Heart left ventricle (tissue), 16 donors: ENCODE data around the gene PWP1. TPM values are rescaled to one million over a fixed set of nuclear protein-coding genes. Genes with fewer than 3 reads are reported as not detected.

Source experiments
- ATAC-seq, 4 donors: fragments of 200-7000 bp; cut with Tn5 transposase; one replicate each; pipeline ENCODE4 v1.9.1; 2020 to 2022; ENCODE audit warnings: moderate library complexity in 4 of 4, mild to moderate bottlenecking in 3 of 4, moderate number of reproducible peaks in 1 of 4
- DNase-seq, 5 donors: peaks; one replicate each; pipeline ENCODE4 v3.0.0-alpha.2; 2020
- H3K27ac ChIP-seq, 12 donors: fragments of 200-600 bp; sonication (generic) in 4 of 12; one replicate each; pipeline versions ENCODE4 v1.5.0 to v1.8.0; 2016 to 2022; ENCODE audit warnings: mild to moderate bottlenecking in 2 of 12
- H3K27me3 ChIP-seq, 9 donors: fragments of 200-600 bp; sonication (generic) in 2 of 9; one replicate each; pipeline versions ENCODE4 v1.5.1 to v1.8.0; 2016 to 2022; ENCODE audit warnings: mild to moderate bottlenecking in 3 of 9
- H3K36me3 ChIP-seq, 9 donors: fragments of 200-600 bp; sonication (generic) in 2 of 9; one replicate each; pipeline versions ENCODE4 v1.5.0 to v1.8.0; 2018 to 2022; ENCODE audit warnings: mild to moderate bottlenecking in 2 of 9
- H3K4me1 ChIP-seq, 12 donors: fragments of 200-600 bp; sonication (generic) in 4 of 12; one replicate each; pipeline versions ENCODE4 v1.5.0 to v1.8.0; 2016 to 2022; ENCODE audit warnings: mild to moderate bottlenecking in 3 of 12
- H3K4me3 ChIP-seq, 12 donors: fragments of 200-600 bp; sonication (generic) in 4 of 12; one replicate each; pipeline versions ENCODE4 v1.5.0 to v1.8.0; 2017 to 2022; ENCODE audit warnings: mild to moderate bottlenecking in 9 of 12, moderate library complexity in 4 of 12
- H3K9me3 ChIP-seq, 12 donors: fragments of 200-600 bp; sonication (generic) in 4 of 12; one replicate each; pipeline versions ENCODE4 v1.5.0 to v1.8.0; 2016 to 2022; ENCODE audit warnings: mild to moderate bottlenecking in 1 of 12
- POLR2A ChIP-seq, 2 donors: fragments of 450-650 bp; IDR thresholded peaks; one replicate each; pipeline ENCODE4 v1.6.1; 2017; ENCODE audit warnings: antibody characterized with exemption in 2 of 2, mild to moderate bottlenecking in 2 of 2, moderate library complexity in 2 of 2
- WGBS, 4 donors: extraction: QIAGEN DNeasy Blood & Tissue Kit in 2 of 4; methylation state at CpG; one replicate each; pipeline versions ENCODE4 v1.1.5 to v1.1.7; 2013 to 2018; 5-methylcytosine and 5-hydroxymethylcytosine counted together
- intact Hi-C, 10 donors: fragments of 100-400 bp; cut with DNase I; formaldehyde crosslinking; loops; one replicate each; pipeline versions ENCODE4 v1.11.1 to v1.14.2; 2022
- polyA plus RNA-seq, 2 donors: library from polyadenylated mRNA; stranded (reverse); fragments of 200-250 nt; gene quantifications; one replicate each; pipeline ENCODE4 v1.2.3, GENCODE V29; 2013
- total RNA-seq, 9 donors: library from RNA; depleted of rRNA in 2 of 9; stranded (reverse); fragments of >200 nt in 2 of 9; fragmentation: NEBNext Ultra II Directional in 3 of 9; extraction: Animal tissue kit (Norgen Biotek cat#: 25700) in 3 of 9; gene quantifications; one replicate each; pipeline versions ENCODE4 v1.1.0 to v1.2.4, GENCODE V29; 2016 to 2023
- TF ChIP-seq, protein P1 (sequence below), 12 donors: fragments of 200-600 bp; sonication (generic) in 4 of 12; IDR thresholded peaks; one replicate each; pipeline versions ENCODE4 v1.5.0 to v1.8.0; 2018 to 2022; ENCODE audit warnings: antibody characterized with exemption in 12 of 12, mild to moderate bottlenecking in 5 of 12
- donor health status: ischemic (EF 13 %, LVEDD 7.1; RV severe dilation, severe dysfunction).
- donor health status: healthy with polysubstance abuse.
- donor health status: DM: no; HTN: yes; CAD: no.
- donor health status: DM: no; HTN: no; CAD: no.
- donor health status: ischemic (EF 25% LVEDD 6.9; RV normal size, moderate dysfunction).
- donor health status: ischemic (EF 25% LVEDD 5.7; RV mildly dilated, moderate dysfunction).
- donor health status: healthy.
- donor health status: DM: yes; HTN: yes; CAD: no.
- donor health status: ischemic (EF 35%, LVEDD 5.7; RV mildly dilated, moderate dysfunction).
- donor health status: nonischemic (EF 11% LVEDD 7.7; RV severe dilation, severe dysfunction).
- donor health status: DM: yes; HTN: yes; CAD: no.
- donor health status: PGD.
- donor health status: ischemic (EF 29% LVEDD 5.4; RV normal size, mild dysfunction).
- donor health status: nonischemic (EF 23%, LVEDD 6.1; RV moderate dilation, normal function).

PWP1 gene
- total and polyA plus RNA-seq, 11 donors: 7.6 to 49.7 (median 17.0) TPM

DNA sequence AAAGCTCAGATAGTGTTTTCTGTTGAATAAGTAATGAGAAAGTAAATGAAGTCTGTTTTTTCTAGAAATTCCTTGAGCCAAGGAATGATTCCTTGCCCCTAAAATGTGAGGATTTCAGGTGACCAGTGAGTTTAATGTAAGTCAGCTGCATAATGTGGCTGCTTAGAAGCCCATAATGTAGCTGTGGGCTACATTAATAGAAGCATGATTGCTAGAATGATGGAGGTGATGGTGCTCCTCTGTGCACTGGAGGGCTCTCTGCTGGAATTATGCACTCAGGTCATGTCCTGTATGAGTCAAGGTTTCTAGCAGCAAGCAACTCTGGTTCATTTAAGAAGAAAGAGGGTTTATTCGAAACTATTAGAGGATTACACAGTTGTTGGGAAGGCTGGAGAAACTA is 19.6 kb upstream of the PWP1 start:
- Histone ChIP-seq H3K27me3 (peaks cover 0 to 41% (median 6%) of the 10 kb centered on the region in 9 donors), H3K9me3 (no peaks in the 10 kb centered on the region), H3K27ac (no peak overlapping the region), H3K4me1 (peaks cover 0 to 8% (median 0%) of the 10 kb centered on the region in 12 donors), H3K4me3 (no peak overlapping the region), H3K36me3 (no peaks in the 10 kb centered on the region)
- ATAC-seq: no peak
- intact Hi-C loops: loop anchor here in 1 of 10 donors (10.0 kb wide), 1 partner anchor 379 kb away; no protein-coding TSS in a partner anchor
- no peak for TF ChIP-seq POLR2A (IDR thresholded peaks at IDR 0.05)
- TF ChIP-seq, protein P1, sequence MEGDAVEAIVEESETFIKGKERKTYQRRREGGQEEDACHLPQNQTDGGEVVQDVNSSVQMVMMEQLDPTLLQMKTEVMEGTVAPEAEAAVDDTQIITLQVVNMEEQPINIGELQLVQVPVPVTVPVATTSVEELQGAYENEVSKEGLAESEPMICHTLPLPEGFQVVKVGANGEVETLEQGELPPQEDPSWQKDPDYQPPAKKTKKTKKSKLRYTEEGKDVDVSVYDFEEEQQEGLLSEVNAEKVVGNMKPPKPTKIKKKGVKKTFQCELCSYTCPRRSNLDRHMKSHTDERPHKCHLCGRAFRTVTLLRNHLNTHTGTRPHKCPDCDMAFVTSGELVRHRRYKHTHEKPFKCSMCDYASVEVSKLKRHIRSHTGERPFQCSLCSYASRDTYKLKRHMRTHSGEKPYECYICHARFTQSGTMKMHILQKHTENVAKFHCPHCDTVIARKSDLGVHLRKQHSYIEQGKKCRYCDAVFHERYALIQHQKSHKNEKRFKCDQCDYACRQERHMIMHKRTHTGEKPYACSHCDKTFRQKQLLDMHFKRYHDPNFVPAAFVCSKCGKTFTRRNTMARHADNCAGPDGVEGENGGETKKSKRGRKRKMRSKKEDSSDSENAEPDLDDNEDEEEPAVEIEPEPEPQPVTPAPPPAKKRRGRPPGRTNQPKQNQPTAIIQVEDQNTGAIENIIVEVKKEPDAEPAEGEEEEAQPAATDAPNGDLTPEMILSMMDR (IDR thresholded peaks at IDR 0.05): no peak
- WGBS, 4 donors: 89 to 97% (median 91%) methylated on average over 1 of the region's 1 CpG
- no peak for DNase-seq

DNA sequence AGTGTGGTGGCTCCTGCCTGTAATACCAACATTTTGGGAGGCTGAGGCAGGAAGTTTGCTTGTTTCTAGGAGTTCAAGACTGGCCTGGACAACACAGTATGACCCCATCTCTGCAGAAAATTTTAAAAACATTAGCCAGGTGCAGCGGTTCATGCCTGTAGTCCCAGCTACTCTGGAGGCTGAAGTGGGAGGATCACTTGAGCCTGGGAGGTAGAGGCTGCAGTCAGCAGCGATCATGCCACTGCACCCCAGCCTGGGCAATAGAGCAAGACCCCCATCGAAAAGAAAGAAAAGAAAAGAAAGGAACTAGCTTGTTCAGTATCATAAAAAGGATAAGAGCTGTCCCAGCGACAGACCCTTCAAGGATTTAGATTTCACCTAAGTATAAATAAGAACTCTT is 18.1 kb upstream of the PWP1 start:
- ATAC-seq: no peak
- H3K36me3 ChIP-seq: no peaks in the 10 kb centered on the region
- TF ChIP-seq, protein P1 (IDR thresholded peaks at IDR 0.05): no peak
- no peak for TF ChIP-seq POLR2A (IDR thresholded peaks at IDR 0.05)
- H3K4me1 ChIP-seq: peaks cover 0 to 5% (median 0%) of the 10 kb centered on the region in 12 donors
- no peak overlapping the region for H3K4me3 ChIP-seq
- intact Hi-C loops: loop anchor here in 1 of 10 donors (10.0 kb wide), 1 partner anchor 377 kb away; no protein-coding TSS in a partner anchor
- 84 to 95% (median 89%) methylated on average over 4 of the region's 4 CpGs for WGBS, 4 donors
- H3K27ac ChIP-seq: no peak overlapping the region
- peaks cover 0 to 43% (median 6%) of the 10 kb centered on the region in 9 donors for H3K27me3 ChIP-seq
- no peak for DNase-seq
- no peaks in the 10 kb centered on the region for H3K9me3 ChIP-seq

DNA sequence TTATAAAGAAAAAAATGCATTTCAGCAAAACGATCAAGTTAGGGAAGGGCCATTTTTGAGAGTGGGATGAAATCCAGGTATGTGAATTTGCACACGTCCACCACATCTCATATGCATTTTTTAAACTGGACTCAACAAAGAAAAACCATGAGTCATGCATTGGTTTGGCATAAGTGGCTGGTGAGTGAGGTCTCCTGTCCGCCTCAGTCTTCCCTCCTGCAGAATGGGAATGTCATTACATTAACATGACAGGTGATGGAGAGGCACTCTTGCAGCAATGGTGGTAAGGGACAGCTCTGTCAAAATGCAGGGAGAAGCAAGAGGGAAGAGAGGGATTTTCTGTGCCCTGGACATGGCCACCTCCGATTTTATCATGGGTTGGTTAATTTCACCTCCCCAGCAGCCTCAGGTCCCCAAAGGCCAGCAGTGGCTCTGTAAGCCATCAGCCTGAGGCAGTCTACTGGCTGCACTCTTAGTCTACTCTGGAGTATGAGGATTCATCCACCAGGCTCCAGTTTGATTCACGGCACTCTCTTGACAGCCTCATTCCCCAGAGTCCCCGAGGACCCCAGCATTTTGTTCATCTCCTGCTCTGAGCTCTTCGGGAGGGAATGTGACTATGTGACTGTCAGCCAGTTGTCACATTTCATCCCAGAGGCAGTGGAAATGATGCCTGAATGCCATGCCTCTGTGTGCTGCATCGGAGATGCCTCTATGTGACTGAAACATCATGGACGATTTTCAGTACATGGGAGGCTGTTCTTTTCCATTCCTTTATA is 17.1 kb upstream of the PWP1 start:
- Histone ChIP-seq H3K9me3 (no peaks in the 10 kb centered on the region), H3K36me3 (no peaks in the 10 kb centered on the region), H3K4me3 (no peak overlapping the region), H3K27ac (no peak overlapping the region), H3K27me3 (peaks cover 0 to 43% (median 6%) of the 10 kb centered on the region in 9 donors), H3K4me1 (no peaks in the 10 kb centered on the region)
- 58 to 69% (median 61%) methylated on average over 9 of the region's 9 CpGs for WGBS, 4 donors
- TF ChIP-seq, protein P1 (IDR thresholded peaks at IDR 0.05): no peak
- TF ChIP-seq POLR2A (IDR thresholded peaks at IDR 0.05): no peak
- DNase-seq (no peak), ATAC-seq (no peak)
- intact Hi-C loops: loop anchor here in 1 of 10 donors (10.0 kb wide), 1 partner anchor 376 kb away; no protein-coding TSS in a partner anchor

DNA sequence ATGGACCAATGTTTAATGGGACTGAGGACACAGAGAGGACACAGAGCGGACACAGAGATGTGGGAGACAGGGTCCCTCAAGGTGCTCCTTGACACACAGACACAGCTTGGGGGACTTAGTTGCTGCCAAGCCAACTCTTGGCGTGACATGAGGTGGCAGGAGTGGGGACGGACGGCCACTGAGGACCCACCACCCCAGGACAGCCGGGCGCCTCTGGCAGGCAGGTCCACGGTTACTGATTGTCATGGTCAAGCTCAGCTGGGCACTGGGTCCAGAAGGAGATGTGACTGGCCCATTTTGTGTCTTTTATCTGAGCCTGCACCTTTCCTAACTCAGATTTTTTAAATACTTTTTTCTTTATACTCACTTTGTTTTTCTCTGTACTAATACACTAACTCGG is 15.7 kb upstream of the PWP1 start:
- WGBS, 4 donors: 83 to 89% (median 85%) methylated on average over 8 of the region's 8 CpGs
- TF ChIP-seq, protein P1 (IDR thresholded peaks at IDR 0.05): no peak
- Histone ChIP-seq H3K4me3 (no peak overlapping the region), H3K27ac (no peak overlapping the region), H3K4me1 (no peaks in the 10 kb centered on the region), H3K36me3 (no peaks in the 10 kb centered on the region), H3K9me3 (no peaks in the 10 kb centered on the region), H3K27me3 (peaks cover 0 to 43% (median 6%) of the 10 kb centered on the region in 9 donors)
- intact Hi-C loops: loop anchor here in 2 of 10 donors (5.0 to 10.0 kb wide), 2 partner anchors 212 to 375 kb away; no protein-coding TSS in a partner anchor
- no peak for ATAC-seq
- DNase-seq: no peak
